Endodermal cell (in vitro differentiated cells): ENCODE data around the gene LIMK2. TPM values are rescaled to one million over a fixed set of nuclear protein-coding genes. Genes with fewer than 3 reads are reported as not detected.
"Not testable (repeated sequence)": the region's sequence is repeated elsewhere in the genome, so short reads cannot be mapped to it uniquely, and the experiment has no call there.

ENCODE experiments used
- DNase-seq: peaks from one replicate; pipeline ENCODE4 v3.0.0-alpha.2; 2017
- H3K27ac ChIP-seq: 2 replicates; pipeline ENCODE4 v1.5.1; 2013; ENCODE audit warnings: mild to moderate bottlenecking, low read depth, low read length, moderate library complexity
- H3K27me3 ChIP-seq: 2 replicates; pipeline ENCODE4 v1.6.1; 2013; ENCODE audit warnings: mild to moderate bottlenecking, low read length, moderate library complexity; ENCODE audit not compliant: insufficient read depth, control insufficient read depth, poor library complexity, severe bottlenecking
- H3K36me3 ChIP-seq: 2 replicates; pipeline ENCODE4 v1.7.0; 2013; ENCODE audit warnings: mild to moderate bottlenecking, low read length, moderate library complexity; ENCODE audit not compliant: control insufficient read depth, insufficient read depth
- H3K4me1 ChIP-seq: one replicate; pipeline ENCODE4 v1.7.0; 2013; ENCODE audit warnings: low read length; ENCODE audit not compliant: control insufficient read depth, insufficient read depth
- H3K4me3 ChIP-seq: 2 replicates; pipeline ENCODE4 v1.5.1; 2013; ENCODE audit warnings: mild to moderate bottlenecking, low read length, moderate library complexity
- H3K9ac ChIP-seq: 2 replicates; pipeline ENCODE4 v1.6.1; 2013; ENCODE audit warnings: mild to moderate bottlenecking, low read length, moderate library complexity; ENCODE audit not compliant: poor library complexity, severe bottlenecking; ENCODE audit errors: extremely low read depth
- H3K9me3 ChIP-seq: 2 replicates; pipeline ENCODE4 v1.6.1; 2013; ENCODE audit warnings: mild to moderate bottlenecking, low read length, moderate library complexity; ENCODE audit not compliant: control insufficient read depth
- H3K27ac Mint-ChIP-seq: 2 replicates; pipeline ENCODE4 v1.8.0; 2020; ENCODE audit warnings: mixed read lengths
- H3K27me3 Mint-ChIP-seq: 2 replicates; pipeline ENCODE4 v1.8.0; 2021; ENCODE audit warnings: mild to moderate bottlenecking, mixed read lengths; ENCODE audit not compliant: insufficient read depth
- H3K36me3 Mint-ChIP-seq: 2 replicates; pipeline ENCODE4 v1.8.0; 2020; ENCODE audit warnings: low read depth, mixed read lengths
- H3K4me1 Mint-ChIP-seq: 2 replicates; pipeline ENCODE4 v1.8.0; 2020; ENCODE audit warnings: mixed read lengths
- H3K4me3 Mint-ChIP-seq: 2 replicates; pipeline ENCODE4 v1.8.0; 2020; ENCODE audit warnings: mild to moderate bottlenecking, moderate library complexity, mixed read lengths
- H3K9me3 Mint-ChIP-seq: 2 replicates; pipeline ENCODE4 v1.8.0; 2020; ENCODE audit warnings: mild to moderate bottlenecking, mixed read lengths
- WGBS, 2 experiments: methylation state at CpG; one replicate each; pipeline versions ENCODE4 v1.1.5 to v1.1.7; 2013; ENCODE audit warnings: missing lambda C conversion rate in 2 of 2, mixed read lengths in 1 of 2; ENCODE audit not compliant: insufficient coverage in 1 of 2, insufficient read length in 1 of 2; 5-methylcytosine and 5-hydroxymethylcytosine counted together
- total RNA-seq, 2 donors: library from RNA; stranded (reverse); fragmentation: NEBNext Ultra II Directional in 1 of 2; extraction: Animal tissue kit (Norgen Biotek cat#: 25700) in 1 of 2; gene quantifications; 2 replicates in 1 of 2; 3 replicates in 1 of 2; pipeline ENCODE4 v1.2.1, GENCODE V29; 2021
- TF ChIP-seq, protein P1 (sequence below): fragments of 200-600 bp; sonication (generic); conservative IDR thresholded peaks from 2 replicates; pipeline ENCODE4 v1.5.0; 2021; ENCODE audit warnings: antibody characterized with exemption, mild to moderate bottlenecking

Gene LIMK2
- total RNA-seq, 2 donors from 2014 or later, result 41.4 to 42.2 TPM

DNA sequence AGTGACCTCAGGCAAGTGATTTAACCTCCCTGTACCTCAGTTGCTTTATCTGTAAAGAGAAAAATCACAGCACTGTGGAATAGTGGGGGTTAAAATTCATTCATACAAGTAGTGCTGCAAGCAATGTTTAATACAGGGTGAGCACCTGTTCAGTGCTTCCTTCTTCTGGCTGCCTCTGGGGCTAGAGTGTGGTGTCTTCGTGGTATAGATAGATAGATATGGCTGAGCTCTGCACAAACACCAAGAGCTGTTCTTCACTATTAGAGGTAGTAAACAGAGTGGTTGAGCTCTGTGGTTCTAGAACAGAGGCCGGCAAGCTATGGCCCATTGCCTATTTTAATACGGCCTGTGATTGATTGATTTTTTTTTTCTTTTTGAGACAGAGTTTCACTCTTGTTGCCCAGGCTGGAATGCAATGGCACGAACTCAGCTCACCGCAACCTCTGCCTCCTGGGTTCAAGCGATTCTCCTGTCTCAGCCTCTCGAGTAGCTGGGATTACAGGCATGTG, 32.9 kb downstream of the LIMK2 start:
- Mint-ChIP-seq H3K9me3 (no peaks in the 10 kb centered on the region), H3K27ac (peak overlapping the region; percentile 96), H3K36me3 (peaks cover 8% of the 10 kb centered on the region), H3K4me1 (peaks cover 45% of the 10 kb centered on the region), H3K27me3 (no peaks in the 10 kb centered on the region), H3K4me3 (no peak overlapping the region)
- no peaks in the 10 kb centered on the region for H3K27me3 ChIP-seq
- DNase-seq, result no peak
- H3K9ac ChIP-seq, result no peak overlapping the region
- H3K4me3 ChIP-seq, result no peak overlapping the region
- no peaks in the 10 kb centered on the region for H3K9me3 ChIP-seq
- H3K36me3 ChIP-seq, result no peaks in the 10 kb centered on the region
- TF ChIP-seq, protein P1, sequence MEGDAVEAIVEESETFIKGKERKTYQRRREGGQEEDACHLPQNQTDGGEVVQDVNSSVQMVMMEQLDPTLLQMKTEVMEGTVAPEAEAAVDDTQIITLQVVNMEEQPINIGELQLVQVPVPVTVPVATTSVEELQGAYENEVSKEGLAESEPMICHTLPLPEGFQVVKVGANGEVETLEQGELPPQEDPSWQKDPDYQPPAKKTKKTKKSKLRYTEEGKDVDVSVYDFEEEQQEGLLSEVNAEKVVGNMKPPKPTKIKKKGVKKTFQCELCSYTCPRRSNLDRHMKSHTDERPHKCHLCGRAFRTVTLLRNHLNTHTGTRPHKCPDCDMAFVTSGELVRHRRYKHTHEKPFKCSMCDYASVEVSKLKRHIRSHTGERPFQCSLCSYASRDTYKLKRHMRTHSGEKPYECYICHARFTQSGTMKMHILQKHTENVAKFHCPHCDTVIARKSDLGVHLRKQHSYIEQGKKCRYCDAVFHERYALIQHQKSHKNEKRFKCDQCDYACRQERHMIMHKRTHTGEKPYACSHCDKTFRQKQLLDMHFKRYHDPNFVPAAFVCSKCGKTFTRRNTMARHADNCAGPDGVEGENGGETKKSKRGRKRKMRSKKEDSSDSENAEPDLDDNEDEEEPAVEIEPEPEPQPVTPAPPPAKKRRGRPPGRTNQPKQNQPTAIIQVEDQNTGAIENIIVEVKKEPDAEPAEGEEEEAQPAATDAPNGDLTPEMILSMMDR, result no peak
- peaks cover 29% of the 10 kb centered on the region for H3K4me1 ChIP-seq
- WGBS, 2 experiments, result 94 to 95% methylated on average over 5 to 7 of the region's 7 CpGs
- peak overlapping the region; percentile 94 for H3K27ac ChIP-seq

DNA sequence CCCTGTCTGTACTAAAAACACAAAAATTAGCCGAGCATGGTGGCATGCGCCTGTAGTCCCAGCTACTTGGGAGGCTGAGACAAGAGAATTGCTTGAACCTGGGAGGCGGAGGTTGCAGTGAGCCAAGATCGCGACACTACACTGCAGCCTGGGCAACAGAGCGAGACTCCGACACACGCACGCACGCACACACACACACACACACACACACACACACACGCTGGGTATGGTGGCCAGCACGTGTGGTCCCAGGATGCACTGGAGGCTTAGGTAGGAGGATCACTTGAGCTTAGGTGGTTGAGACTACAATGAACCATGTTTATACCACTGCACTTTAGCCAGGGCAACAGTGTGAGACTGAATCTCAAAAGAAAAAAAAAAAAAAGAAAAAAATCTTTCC, 33.9 kb downstream of the LIMK2 start:
- H3K4me1 ChIP-seq, result peaks cover 27% of the 10 kb centered on the region
- H3K4me3 Mint-ChIP-seq, H3K27ac Mint-ChIP-seq: not testable (repeated sequence)

DNA sequence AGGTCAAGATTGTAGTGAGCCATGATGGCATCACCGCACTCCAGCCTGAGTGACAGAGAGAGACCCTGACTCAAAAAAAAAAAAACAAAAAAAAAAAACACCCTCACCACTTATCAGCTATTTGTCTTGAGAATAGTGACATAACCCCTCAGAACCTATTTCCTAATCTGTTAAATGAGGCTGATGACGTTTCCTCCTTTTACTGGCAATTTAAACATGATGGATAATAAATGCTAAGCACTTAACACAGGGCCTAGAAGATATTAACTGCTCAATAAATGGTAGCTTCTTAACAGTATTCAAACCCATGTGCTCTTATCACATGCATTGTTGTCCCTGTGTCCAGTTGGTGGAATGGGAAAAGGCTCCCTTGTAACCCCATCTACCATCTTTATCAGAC, 34.6 kb downstream of the LIMK2 start:
- no peak for DNase-seq
- H3K4me1 Mint-ChIP-seq, result peaks cover 43% of the 10 kb centered on the region
- 91% methylated on average over 2 of the region's 2 CpGs; no CpG with 5 or more reads in 1 of the 2 experiments for WGBS, 2 experiments

More for the DNA sequence above, 33.9 kb downstream of the LIMK2 start:
- H3K27ac ChIP-seq, H3K27me3 ChIP-seq, H3K36me3 ChIP-seq, H3K4me3 ChIP-seq, H3K27me3 Mint-ChIP-seq, DNase-seq, H3K9ac ChIP-seq, H3K36me3 Mint-ChIP-seq, H3K9me3 Mint-ChIP-seq, H3K9me3 ChIP-seq: not testable (repeated sequence)
- peaks cover 47% of the 10 kb centered on the region for H3K4me1 Mint-ChIP-seq
- 87 to 100% methylated on average over 1 to 8 of the region's 12 CpGs for WGBS, 2 experiments

More for the DNA sequence above, 34.6 kb downstream of the LIMK2 start:
- TF ChIP-seq, protein P1, result no peak
- H3K27ac Mint-ChIP-seq, result no peak overlapping the region
- no peak overlapping the region for H3K4me3 Mint-ChIP-seq
- Histone ChIP-seq H3K4me3 (no peak overlapping the region), H3K4me1 (peaks cover 27% of the 10 kb centered on the region), H3K27ac (no peak overlapping the region), H3K36me3 (no peaks in the 10 kb centered on the region), H3K9ac (no peak overlapping the region), H3K9me3 (no peaks in the 10 kb centered on the region), H3K27me3 (no peaks in the 10 kb centered on the region)
- H3K9me3 Mint-ChIP-seq, result no peaks in the 10 kb centered on the region
- H3K27me3 Mint-ChIP-seq, result no peaks in the 10 kb centered on the region
- peaks cover 8% of the 10 kb centered on the region for H3K36me3 Mint-ChIP-seq
